Measurements from ENCODE around the gene CYP4F11.
"Not testable (repeated sequence)": the region's sequence is repeated elsewhere in the genome, so short reads cannot be mapped to it uniquely, and the experiment has no call there.

The CYP4F11 gene

DNA sequence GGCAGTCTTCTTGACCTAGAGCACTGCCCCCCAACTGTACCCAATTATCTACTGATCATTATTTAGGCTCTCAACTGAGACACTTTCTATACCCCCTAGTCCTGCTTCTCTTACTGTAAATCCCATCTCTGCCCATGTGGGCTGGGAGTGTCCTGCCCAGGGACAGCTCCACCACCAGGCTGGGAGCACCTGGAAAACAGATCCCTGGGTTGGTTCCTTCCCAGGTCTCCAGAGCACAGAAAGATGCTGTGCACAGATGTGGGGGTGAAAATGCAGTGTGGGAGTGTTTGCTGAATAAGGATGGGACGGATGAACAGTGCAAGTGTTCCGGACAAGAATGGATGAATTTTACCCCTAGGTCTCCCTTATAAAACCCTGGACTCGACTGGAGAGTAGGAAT, 49.2 kb downstream of the CYP4F11 start:
- Histone ChIP-seq H3K9me3 (ENCODE audit: control insufficient read depth in 2 of 2, low read length in 2 of 2) (no peaks in the 10 kb centered on the region), H3K36me3 (ENCODE audit: control insufficient read depth in 2 of 2, insufficient read depth in 2 of 2, low read length in 2 of 2) (no peaks in the 10 kb centered on the region), H3K27ac (ENCODE audit: low read length) (no peak overlapping the region), H3K9ac (ENCODE audit: low read length in 2 of 2) (no peak overlapping the region), H3K4me3 (ENCODE audit: low read length in 2 of 2) (no peak overlapping the region), H3K27me3 (ENCODE audit: control insufficient read depth in 1 of 2, insufficient read depth in 2 of 2, low read length in 2 of 2) (peaks cover 0 to 2% of the 10 kb centered on the region in 2 donors), H3K4me1 (ENCODE audit: control insufficient read depth, insufficient read depth, low read length) (no peaks in the 10 kb centered on the region)

DNA sequence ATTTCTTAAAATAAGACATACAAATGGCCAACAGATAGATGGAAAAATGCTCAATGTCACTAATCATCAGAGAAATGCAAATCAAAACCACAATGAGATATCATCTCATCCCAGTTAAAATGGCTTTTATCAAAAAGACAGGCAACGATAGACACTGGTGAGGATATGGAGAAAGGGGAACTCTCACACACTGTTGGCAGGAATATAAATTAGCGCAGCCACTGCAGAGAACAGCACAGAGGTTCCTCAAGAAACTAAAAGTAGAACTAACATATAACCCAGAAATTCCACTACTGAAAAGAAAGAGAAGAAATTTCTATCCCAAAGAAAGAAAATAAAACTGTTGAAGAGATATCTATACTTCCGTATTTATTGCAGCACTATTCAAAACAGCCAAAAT, 51.0 kb downstream of the CYP4F11 start:
- not testable (repeated sequence) for H3K27me3 ChIP-seq (ENCODE audit: control insufficient read depth in 1 of 2, insufficient read depth in 2 of 2, low read length in 2 of 2); H3K27ac ChIP-seq (ENCODE audit: low read length); H3K36me3 ChIP-seq (ENCODE audit: control insufficient read depth in 2 of 2, insufficient read depth in 2 of 2, low read length in 2 of 2); H3K4me3 ChIP-seq (ENCODE audit: low read length in 2 of 2); H3K9ac ChIP-seq (ENCODE audit: low read length in 2 of 2); H3K4me1 ChIP-seq (ENCODE audit: control insufficient read depth, insufficient read depth, low read length); H3K9me3 ChIP-seq (ENCODE audit: control insufficient read depth in 2 of 2, low read length in 2 of 2)

DNA sequence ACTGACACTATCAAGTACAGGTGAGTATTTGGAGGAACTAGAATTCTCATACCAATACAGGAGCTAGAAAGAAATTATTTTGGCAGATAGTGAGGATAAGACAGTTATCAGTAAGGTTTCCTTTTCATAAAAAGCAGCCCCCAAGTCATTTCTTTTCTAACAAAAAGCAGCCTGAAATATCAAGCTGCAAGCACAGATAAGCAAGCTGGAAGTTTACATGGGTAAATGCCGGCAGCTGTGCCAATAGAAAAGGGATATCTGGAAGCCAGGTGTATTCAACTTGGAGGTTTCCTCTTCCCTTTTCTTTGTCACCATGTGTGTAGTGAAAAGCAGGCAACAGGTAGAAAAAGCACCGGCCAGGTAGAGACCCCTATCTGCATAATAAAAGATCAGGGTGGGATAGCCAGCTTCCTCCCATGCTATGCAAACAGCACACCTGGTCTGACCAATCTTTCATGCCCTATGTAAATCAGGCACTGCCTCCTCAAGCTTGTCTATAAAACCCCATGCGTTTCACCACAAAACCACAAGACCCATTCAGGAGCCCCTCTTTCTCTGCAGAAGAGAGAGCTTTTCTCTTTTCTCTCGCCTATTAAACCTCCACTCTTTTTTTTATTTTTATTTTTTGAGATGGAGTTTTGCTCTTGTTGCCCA, 59.4 kb downstream of the CYP4F11 start:
- H3K27ac ChIP-seq (ENCODE audit: low read length), result no peak overlapping the region
- H3K9me3 ChIP-seq (ENCODE audit: control insufficient read depth in 2 of 2, low read length in 2 of 2), result no peaks in the 10 kb centered on the region
- H3K27me3 ChIP-seq (ENCODE audit: control insufficient read depth in 1 of 2, insufficient read depth in 2 of 2, low read length in 2 of 2), result peaks cover 12% of the 10 kb centered on the region in 2 donors
- no peaks in the 10 kb centered on the region for H3K36me3 ChIP-seq (ENCODE audit: control insufficient read depth in 2 of 2, insufficient read depth in 2 of 2, low read length in 2 of 2)
- H3K4me1 ChIP-seq (ENCODE audit: control insufficient read depth, insufficient read depth, low read length), result no peaks in the 10 kb centered on the region
- no peak overlapping the region for H3K9ac ChIP-seq (ENCODE audit: low read length in 2 of 2)
- H3K4me3 ChIP-seq (ENCODE audit: low read length in 2 of 2), result no peak overlapping the region

DNA sequence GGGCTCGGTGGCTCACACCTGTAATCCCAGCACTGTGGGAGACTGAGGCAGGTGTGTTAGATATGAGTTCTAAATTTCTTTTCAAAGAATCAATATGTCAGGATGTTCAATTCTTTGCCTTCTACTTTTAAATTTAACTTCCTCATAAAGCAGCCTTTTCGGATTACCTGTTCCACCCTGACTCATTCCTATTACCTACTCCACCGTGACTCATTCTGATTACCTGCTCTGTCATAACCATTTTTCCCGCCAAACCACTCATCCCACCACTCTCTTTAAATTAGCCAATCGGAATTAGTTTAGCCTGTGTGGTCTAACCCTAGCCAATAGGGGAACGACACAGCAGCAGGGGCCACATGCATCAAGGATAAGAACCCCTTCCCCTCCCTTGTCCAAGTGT, 60.6 kb downstream of the CYP4F11 start:
- not testable (repeated sequence) for H3K27ac ChIP-seq (ENCODE audit: low read length); H3K4me1 ChIP-seq (ENCODE audit: control insufficient read depth, insufficient read depth, low read length); H3K36me3 ChIP-seq (ENCODE audit: control insufficient read depth in 2 of 2, insufficient read depth in 2 of 2, low read length in 2 of 2); H3K9me3 ChIP-seq (ENCODE audit: control insufficient read depth in 2 of 2, low read length in 2 of 2); H3K9ac ChIP-seq (ENCODE audit: low read length in 2 of 2); H3K4me3 ChIP-seq (ENCODE audit: low read length in 2 of 2)
- H3K27me3 ChIP-seq (ENCODE audit: control insufficient read depth in 1 of 2, insufficient read depth in 2 of 2, low read length in 2 of 2), result peaks cover 7 to 12% of the 10 kb centered on the region in 2 donors

DNA sequence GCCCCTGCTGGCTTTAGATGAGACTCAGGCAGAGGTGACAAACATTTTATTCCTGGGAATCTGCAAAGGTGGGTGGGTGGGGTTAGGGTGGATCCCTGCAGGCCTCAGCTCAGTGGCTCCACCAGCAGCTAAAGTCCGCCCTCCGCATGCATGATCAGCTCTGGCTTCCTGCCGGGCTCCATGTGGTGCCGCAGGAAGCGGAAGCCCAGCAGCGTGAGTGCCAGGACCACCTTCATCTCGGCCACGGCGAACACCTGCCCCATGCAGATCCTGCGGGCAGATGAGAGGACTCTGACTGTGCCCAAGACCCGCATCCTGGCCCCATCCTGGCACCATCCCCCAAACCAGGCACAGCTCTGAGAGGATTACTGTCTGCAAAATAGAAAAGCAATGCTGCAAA, 62.8 kb downstream of the CYP4F11 start:
- no peaks in the 10 kb centered on the region for H3K9me3 ChIP-seq (ENCODE audit: control insufficient read depth in 2 of 2, low read length in 2 of 2)
- no peaks in the 10 kb centered on the region for H3K36me3 ChIP-seq (ENCODE audit: control insufficient read depth in 2 of 2, insufficient read depth in 2 of 2, low read length in 2 of 2)
- H3K9ac ChIP-seq (ENCODE audit: low read length in 2 of 2), result no peak overlapping the region
- H3K4me3 ChIP-seq (ENCODE audit: low read length in 2 of 2), result no peak overlapping the region
- peaks cover 3% of the 10 kb centered on the region for H3K4me1 ChIP-seq (ENCODE audit: control insufficient read depth, insufficient read depth, low read length)
- H3K27me3 ChIP-seq (ENCODE audit: control insufficient read depth in 1 of 2, insufficient read depth in 2 of 2, low read length in 2 of 2), result peaks cover 4 to 12% of the 10 kb centered on the region in 2 donors
- H3K27ac ChIP-seq (ENCODE audit: low read length), result no peak overlapping the region

DNA sequence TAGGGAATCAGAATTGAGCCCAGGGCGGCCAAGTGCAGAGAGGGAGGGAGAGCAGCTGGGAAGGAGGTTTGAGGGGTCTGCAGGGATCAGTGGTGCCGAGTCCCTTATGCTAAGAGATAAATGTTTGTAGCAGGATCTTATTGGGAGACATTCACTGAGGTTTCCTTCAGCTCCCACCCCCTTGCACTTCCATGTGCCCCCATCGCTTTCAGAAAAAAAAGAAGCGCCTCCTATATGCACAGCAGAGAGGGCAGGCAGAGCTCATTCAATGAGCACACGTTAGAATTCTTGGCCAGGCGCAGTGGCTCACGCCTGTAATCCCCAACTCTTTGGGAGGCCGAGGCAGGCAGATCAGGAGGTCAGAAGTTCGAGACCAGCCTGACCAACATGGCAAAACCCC, 64.5 kb downstream of the CYP4F11 start:
- Histone ChIP-seq H3K36me3 (ENCODE audit: control insufficient read depth in 2 of 2, insufficient read depth in 2 of 2, low read length in 2 of 2) (no peaks in the 10 kb centered on the region), H3K4me3 (ENCODE audit: low read length in 2 of 2) (no peak overlapping the region), H3K9me3 (ENCODE audit: control insufficient read depth in 2 of 2, low read length in 2 of 2) (no peaks in the 10 kb centered on the region), H3K4me1 (ENCODE audit: control insufficient read depth, insufficient read depth, low read length) (peaks cover 3% of the 10 kb centered on the region), H3K9ac (ENCODE audit: low read length in 2 of 2) (no peak overlapping the region), H3K27me3 (ENCODE audit: control insufficient read depth in 1 of 2, insufficient read depth in 2 of 2, low read length in 2 of 2) (peaks cover 4 to 10% of the 10 kb centered on the region in 2 donors), H3K27ac (ENCODE audit: low read length) (no peak overlapping the region)

DNA sequence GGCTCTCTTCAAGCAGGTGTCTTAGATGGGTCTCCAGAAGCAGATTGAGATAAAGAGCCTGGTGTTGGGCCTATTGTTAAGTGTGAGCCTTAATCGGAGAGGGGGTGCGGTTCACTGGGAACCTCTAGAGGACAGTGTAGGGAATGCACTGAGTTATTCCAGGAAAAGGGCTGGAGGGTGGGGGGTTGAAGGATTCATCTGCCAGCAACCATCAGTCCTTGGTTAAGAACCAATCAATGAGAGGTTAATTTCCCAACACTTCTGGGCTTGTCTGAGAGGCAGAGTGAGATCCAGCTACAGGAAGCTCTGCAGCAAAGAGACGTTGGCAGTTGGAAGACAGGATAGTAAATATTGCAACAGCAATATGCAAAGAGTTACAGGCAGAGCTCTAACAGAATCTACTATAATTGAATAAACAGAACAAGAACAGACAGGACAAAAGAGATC, 65.2 kb downstream of the CYP4F11 start:
- no peaks in the 10 kb centered on the region for H3K9me3 ChIP-seq (ENCODE audit: control insufficient read depth in 2 of 2, low read length in 2 of 2)

DNA sequence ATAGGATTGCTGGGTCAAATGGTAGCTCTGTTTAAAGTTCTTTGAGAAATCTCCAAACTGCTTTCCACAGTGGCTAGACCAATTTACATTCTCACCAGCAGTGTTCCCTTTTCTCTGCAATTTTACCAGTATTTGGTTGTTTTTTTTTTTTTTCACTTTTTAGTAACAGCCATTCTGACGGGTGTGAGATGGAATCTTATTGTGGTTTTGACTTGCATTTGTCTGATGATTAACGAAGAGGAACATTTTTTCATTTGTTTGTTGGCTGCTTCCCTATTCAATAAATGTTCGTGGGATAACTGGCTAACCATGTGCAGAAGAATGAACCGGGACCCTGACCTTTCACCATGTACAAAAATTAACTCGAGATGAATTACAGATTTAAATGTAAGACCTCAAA, 67.7 kb downstream of the CYP4F11 start:
- H3K4me1 ChIP-seq (ENCODE audit: control insufficient read depth, insufficient read depth, low read length), result peaks cover 3% of the 10 kb centered on the region
- H3K9ac ChIP-seq (ENCODE audit: low read length in 2 of 2), result no peak overlapping the region
- peaks cover 10 to 17% of the 10 kb centered on the region in 2 donors for H3K27me3 ChIP-seq (ENCODE audit: control insufficient read depth in 1 of 2, insufficient read depth in 2 of 2, low read length in 2 of 2)
- no peak overlapping the region for H3K27ac ChIP-seq (ENCODE audit: low read length)
- no peaks in the 10 kb centered on the region for H3K9me3 ChIP-seq (ENCODE audit: control insufficient read depth in 2 of 2, low read length in 2 of 2)
- no peaks in the 10 kb centered on the region for H3K36me3 ChIP-seq (ENCODE audit: control insufficient read depth in 2 of 2, insufficient read depth in 2 of 2, low read length in 2 of 2)
- no peak overlapping the region for H3K4me3 ChIP-seq (ENCODE audit: low read length in 2 of 2)

More for the DNA sequence above, 65.2 kb downstream of the CYP4F11 start:
- H3K4me3 ChIP-seq (ENCODE audit: low read length in 2 of 2), result no peak overlapping the region
- H3K27me3 ChIP-seq (ENCODE audit: control insufficient read depth in 1 of 2, insufficient read depth in 2 of 2, low read length in 2 of 2), result peaks cover 4 to 12% of the 10 kb centered on the region in 2 donors
- no peaks in the 10 kb centered on the region for H3K36me3 ChIP-seq (ENCODE audit: control insufficient read depth in 2 of 2, insufficient read depth in 2 of 2, low read length in 2 of 2)
- no peak overlapping the region for H3K27ac ChIP-seq (ENCODE audit: low read length)
- no peak overlapping the region for H3K9ac ChIP-seq (ENCODE audit: low read length in 2 of 2)
- peaks cover 3% of the 10 kb centered on the region for H3K4me1 ChIP-seq (ENCODE audit: control insufficient read depth, insufficient read depth, low read length)

DNA sequence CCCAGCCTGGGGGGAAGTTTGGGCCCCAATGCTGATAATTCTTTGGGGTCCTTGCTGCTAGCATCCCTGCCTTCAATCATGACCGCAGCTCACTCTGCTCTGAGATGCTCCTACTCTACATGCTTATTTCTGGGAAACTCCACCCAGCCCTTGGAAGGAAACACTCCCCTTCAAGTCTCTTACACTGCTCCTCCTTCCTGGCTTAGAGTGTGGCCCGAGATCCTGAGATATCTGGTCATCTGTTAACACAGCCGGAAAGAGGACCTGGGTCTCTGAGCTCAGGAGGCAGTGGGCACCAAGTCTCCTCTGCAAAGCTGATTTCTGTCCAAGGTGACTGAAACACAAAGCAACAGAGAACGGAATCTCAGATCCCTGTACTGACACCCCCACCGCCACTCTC, 69.5 kb downstream of the CYP4F11 start:
- Histone ChIP-seq H3K9ac (ENCODE audit: low read length in 2 of 2) (no peak overlapping the region), H3K4me1 (ENCODE audit: control insufficient read depth, insufficient read depth, low read length) (peaks cover 3% of the 10 kb centered on the region), H3K9me3 (ENCODE audit: control insufficient read depth in 2 of 2, low read length in 2 of 2) (no peaks in the 10 kb centered on the region), H3K36me3 (ENCODE audit: control insufficient read depth in 2 of 2, insufficient read depth in 2 of 2, low read length in 2 of 2) (no peaks in the 10 kb centered on the region), H3K27ac (ENCODE audit: low read length) (no peak overlapping the region), H3K4me3 (ENCODE audit: low read length in 2 of 2) (no peak overlapping the region), H3K27me3 (ENCODE audit: control insufficient read depth in 1 of 2, insufficient read depth in 2 of 2, low read length in 2 of 2) (peaks cover 6 to 9% of the 10 kb centered on the region in 2 donors)

DNA sequence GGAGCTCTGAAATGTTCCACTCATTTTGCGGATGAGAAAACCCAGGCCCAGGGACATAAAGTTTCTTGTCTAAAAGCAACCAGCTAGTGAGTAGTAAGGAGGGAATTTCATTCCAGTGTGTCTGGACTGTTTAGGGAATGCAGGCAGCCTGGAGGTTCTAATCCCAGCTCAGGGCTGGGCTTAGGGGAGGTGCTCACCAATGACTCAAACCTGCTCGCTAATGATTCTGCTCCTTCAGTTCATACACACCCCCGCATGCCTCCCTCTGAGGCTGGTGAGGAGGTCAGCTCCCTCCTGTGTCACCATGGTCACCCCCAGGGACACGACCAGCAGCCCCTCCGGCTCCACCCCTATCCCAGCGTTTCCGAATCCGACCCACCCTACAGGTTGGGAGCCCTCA, 71.1 kb downstream of the CYP4F11 start:
- H3K27ac ChIP-seq (ENCODE audit: low read length), result no peak overlapping the region
- no peaks in the 10 kb centered on the region for H3K4me1 ChIP-seq (ENCODE audit: control insufficient read depth, insufficient read depth, low read length)

DNA sequence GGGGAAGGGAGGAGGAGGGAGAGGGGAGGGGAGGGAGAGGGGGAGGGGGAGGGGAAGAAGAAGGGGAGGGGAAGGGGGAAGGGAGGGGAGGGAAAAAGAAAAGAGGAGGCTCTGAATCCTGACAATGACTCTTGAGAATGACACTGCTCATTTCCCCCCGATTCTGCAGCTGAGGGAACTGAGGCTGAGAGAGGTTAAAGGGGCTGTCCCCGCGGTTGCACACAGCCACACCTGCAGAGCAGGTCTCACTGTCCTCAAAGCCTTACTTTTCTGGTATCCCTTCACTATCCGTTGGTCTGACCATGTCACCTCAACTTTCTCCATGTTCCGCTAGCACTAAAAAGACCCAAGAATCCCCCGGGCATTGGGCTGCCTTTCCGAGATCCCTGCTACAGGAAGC, 71.9 kb downstream of the CYP4F11 start:
- Histone ChIP-seq H3K27ac (ENCODE audit: low read length) (no peak overlapping the region), H3K4me3 (ENCODE audit: low read length in 2 of 2) (no peak overlapping the region), H3K9ac (ENCODE audit: low read length in 2 of 2) (no peak overlapping the region), H3K27me3 (ENCODE audit: control insufficient read depth in 1 of 2, insufficient read depth in 2 of 2, low read length in 2 of 2) (peaks cover 6 to 13% of the 10 kb centered on the region in 2 donors), H3K9me3 (ENCODE audit: control insufficient read depth in 2 of 2, low read length in 2 of 2) (no peaks in the 10 kb centered on the region), H3K4me1 (ENCODE audit: control insufficient read depth, insufficient read depth, low read length) (no peaks in the 10 kb centered on the region), H3K36me3 (ENCODE audit: control insufficient read depth in 2 of 2, insufficient read depth in 2 of 2, low read length in 2 of 2) (no peaks in the 10 kb centered on the region)

More for the DNA sequence above, 71.1 kb downstream of the CYP4F11 start:
- H3K4me3 ChIP-seq (ENCODE audit: low read length in 2 of 2), result no peak overlapping the region
- H3K9me3 ChIP-seq (ENCODE audit: control insufficient read depth in 2 of 2, low read length in 2 of 2), result no peaks in the 10 kb centered on the region
- no peak overlapping the region for H3K9ac ChIP-seq (ENCODE audit: low read length in 2 of 2)
- H3K27me3 ChIP-seq (ENCODE audit: control insufficient read depth in 1 of 2, insufficient read depth in 2 of 2, low read length in 2 of 2), result peaks cover 6 to 9% of the 10 kb centered on the region in 2 donors
- no peaks in the 10 kb centered on the region for H3K36me3 ChIP-seq (ENCODE audit: control insufficient read depth in 2 of 2, insufficient read depth in 2 of 2, low read length in 2 of 2)
